Measurements from ENCODE around the gene EBP. TPM values are rescaled to one million over a fixed set of nuclear protein-coding genes. Genes with fewer than 3 reads are reported as not detected.

EBP gene
- 100 to 1,000 TPM; 380 to 399 TPM for total RNA-seq

DNA sequence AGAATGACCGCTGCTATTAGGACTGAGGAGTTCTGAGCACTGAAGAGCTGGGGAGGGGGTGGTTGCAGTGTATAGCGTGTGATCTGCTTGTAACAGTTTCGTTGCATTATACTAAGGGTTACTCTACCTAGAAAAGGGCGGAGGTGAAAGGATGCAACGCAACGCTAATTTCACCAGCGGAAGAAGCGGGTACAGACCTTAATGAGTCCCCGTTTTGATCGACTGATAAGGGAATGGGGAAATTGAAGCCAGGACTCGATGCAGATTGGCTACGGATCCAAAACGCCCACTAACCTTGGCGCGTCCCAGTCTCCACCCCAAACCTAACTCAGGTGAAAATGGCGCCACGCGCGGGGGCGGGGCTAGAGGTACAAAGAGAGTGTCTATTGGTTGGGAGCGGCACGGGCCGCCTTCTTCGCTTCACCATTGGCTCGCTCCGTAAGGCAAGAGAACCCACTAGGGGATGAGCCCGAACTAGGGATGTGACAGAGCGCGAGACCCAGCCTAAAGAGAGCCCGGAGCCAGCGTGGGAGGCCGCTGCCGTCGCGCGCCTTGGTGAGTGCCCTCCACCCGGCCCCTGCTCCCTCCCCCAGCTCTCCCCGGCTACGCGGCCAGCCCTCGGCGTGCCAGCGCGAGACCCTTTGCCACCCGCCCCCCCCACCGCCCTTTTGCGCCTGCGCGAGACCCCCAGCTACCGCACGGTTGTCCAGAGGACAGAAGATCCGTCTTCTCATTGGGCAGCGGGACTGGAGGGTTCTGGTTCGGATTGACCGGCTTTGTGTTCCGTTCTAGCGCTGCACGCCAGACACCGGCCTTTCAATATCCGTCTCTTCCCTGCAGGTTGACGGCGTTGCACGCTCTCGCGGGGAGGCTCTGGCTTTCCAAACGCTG lies at the start of gene EBP:
TSS of gene EBP (plus strand) at position 456 of the 891 bp plus-strand sequence. CDS start 1,964 bp downstream, outside the sequence.
- H3K27me3 Mint-ChIP-seq = peaks cover 0 to 4% of the 10 kb centered on the region in 2 donors
- H3K4me1 Mint-ChIP-seq (ENCODE audit: low read depth in 2 of 2) = peaks cover 20 to 22% of the 10 kb centered on the region in 2 donors
- H3K9me3 Mint-ChIP-seq = no peaks in the 10 kb centered on the region
- peak within 1 kb of the TSS; percentile 91 to 100 for H3K27ac Mint-ChIP-seq
- ATAC-seq (peak; percentile 95), DNase-seq (ENCODE audit: low spot score) (peak; percentile 95)
- H3K4me3 Mint-ChIP-seq = peak within 1 kb of the TSS; percentile 94
- peaks cover 8% of the 10 kb centered on the region for H3K36me3 Mint-ChIP-seq

DNA sequence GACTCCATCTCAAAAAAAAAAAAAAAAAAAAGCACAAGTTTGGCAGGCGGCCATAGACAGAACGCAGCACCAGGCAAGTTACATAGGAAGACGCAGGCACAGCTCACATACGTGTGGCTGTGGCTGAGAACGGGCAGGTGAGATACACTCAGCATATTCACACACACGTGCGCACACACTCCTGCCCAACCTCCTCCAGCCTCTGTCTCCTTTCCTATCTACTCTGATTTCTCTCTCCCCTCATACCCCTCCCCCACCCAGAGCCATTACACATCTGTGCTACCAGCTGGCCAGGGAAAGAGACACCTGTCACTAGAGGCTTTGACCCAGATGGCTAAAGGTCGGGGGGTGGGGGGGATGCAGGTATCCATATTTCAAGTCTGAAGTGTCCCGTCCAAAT lies 49.4 kb upstream of the EBP start:
- H3K9me3 Mint-ChIP-seq = no peaks in the 10 kb centered on the region
- H3K27me3 Mint-ChIP-seq = peaks cover 0 to 3% of the 10 kb centered on the region in 2 donors
- DNase-seq (ENCODE audit: low spot score) (no peak), ATAC-seq (no peak)
- H3K4me3 Mint-ChIP-seq = no peak overlapping the region
- peaks cover 8% of the 10 kb centered on the region for H3K36me3 Mint-ChIP-seq
- H3K4me1 Mint-ChIP-seq (ENCODE audit: low read depth in 2 of 2) = peaks cover 27 to 37% of the 10 kb centered on the region in 2 donors
- no peak overlapping the region for H3K27ac Mint-ChIP-seq

DNA sequence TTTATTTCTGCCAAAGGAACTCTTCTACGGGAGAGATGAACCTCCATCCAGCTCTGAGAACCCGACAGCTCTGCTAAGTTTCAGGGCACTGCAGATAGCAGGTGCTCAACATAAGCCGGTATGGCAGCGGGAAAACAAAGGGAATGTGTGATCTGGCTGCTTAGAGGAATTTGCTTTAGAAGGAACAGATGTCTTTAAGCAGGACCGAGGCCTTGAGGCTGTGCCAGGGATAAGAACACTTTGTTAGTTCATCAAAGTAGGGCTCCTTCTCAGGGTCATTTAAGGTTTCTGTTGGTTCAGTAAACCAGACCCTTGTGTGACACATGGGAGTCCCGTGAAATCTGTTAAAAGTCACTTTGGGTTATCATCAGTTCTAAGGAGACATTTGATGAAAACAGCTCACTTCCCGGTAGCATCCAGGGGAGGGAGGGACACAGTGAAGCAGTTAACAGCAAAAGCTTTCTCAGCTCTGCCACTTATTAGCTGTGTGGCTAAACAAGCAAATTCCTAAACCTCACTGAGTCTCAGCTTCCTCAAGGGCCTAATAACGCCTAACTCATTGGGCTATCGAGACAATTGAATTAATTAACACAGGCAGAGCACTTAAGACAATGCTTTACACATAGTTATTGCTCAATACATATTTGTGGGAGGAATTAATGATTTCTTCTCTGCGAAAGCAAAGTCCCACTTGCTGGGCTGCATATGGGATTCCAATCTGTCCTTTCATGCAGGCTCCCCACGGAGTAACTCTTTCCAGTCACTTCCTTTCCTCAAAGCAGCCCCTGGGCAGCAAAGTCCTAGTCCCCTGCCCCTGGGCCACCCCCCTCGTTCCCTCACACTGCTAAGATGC lies 48.5 kb upstream of the EBP start:
- no peak overlapping the region for H3K4me3 Mint-ChIP-seq
- DNase-seq (ENCODE audit: low spot score) (no peak), ATAC-seq (no peak)
- peaks cover 0 to 3% of the 10 kb centered on the region in 2 donors for H3K27me3 Mint-ChIP-seq
- no peaks in the 10 kb centered on the region for H3K9me3 Mint-ChIP-seq
- H3K4me1 Mint-ChIP-seq (ENCODE audit: low read depth in 2 of 2) = peaks cover 29 to 37% of the 10 kb centered on the region in 2 donors
- H3K36me3 Mint-ChIP-seq = peaks cover 10% of the 10 kb centered on the region
- no peak overlapping the region for H3K27ac Mint-ChIP-seq

GRCh38 chrX:48473704-48473990 lies 48.0 kb upstream of the EBP start:
- DNase-seq (ENCODE audit: low spot score) = no peak
- H3K9me3 Mint-ChIP-seq = no peaks in the 10 kb centered on the region
- peaks cover 10% of the 10 kb centered on the region for H3K36me3 Mint-ChIP-seq
- H3K27me3 Mint-ChIP-seq = peaks cover 0 to 5% of the 10 kb centered on the region in 2 donors
- H3K27ac Mint-ChIP-seq = no peak overlapping the region
- no peak for ATAC-seq
- H3K4me3 Mint-ChIP-seq = no peak overlapping the region
- H3K4me1 Mint-ChIP-seq (ENCODE audit: low read depth in 2 of 2) = peaks cover 29 to 37% of the 10 kb centered on the region in 2 donors

- Mint-ChIP-seq H3K9me3 (no peaks in the 10 kb centered on the region), H3K27ac (no peak overlapping the region), H3K27me3 (peaks cover 0 to 6% of the 10 kb centered on the region in 2 donors), H3K4me3 (no peak overlapping the region), H3K36me3 (peaks cover 10% of the 10 kb centered on the region), H3K4me1 (ENCODE audit: low read depth in 2 of 2) (peaks cover 29 to 37% of the 10 kb centered on the region in 2 donors)
- ATAC-seq (no peak), DNase-seq (ENCODE audit: low spot score) (no peak)
Observed at GRCh38 chrX:48474127-48474526, 47.5 kb upstream of the EBP start.

DNA sequence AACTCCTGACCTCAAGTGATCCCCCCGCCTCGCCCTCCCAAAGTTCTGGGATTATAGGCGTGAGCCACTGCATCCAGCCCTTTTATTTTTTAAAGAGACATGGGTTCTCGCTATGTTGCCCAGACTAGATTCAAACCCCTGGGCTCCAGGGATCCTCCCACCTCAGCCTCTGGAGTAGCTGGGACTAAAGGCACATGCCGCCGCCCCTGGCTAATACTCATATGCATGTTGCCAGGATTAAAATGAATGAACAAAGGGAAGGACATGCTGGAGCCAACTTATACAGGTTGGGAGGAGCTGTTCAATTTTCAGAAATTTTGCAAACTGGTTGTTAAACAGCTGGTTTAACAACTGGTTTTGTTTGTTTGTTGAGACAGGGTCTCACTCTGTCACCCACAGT lies 47.0 kb upstream of the EBP start:
- peaks cover 27 to 32% of the 10 kb centered on the region in 2 donors for H3K4me1 Mint-ChIP-seq (ENCODE audit: low read depth in 2 of 2)
- H3K4me3 Mint-ChIP-seq = peak overlapping the region; percentile 96
- no peaks in the 10 kb centered on the region for H3K9me3 Mint-ChIP-seq
- H3K27me3 Mint-ChIP-seq = peaks cover 0 to 4% of the 10 kb centered on the region in 2 donors
- ATAC-seq (no peak), DNase-seq (ENCODE audit: low spot score) (no peak)
- peaks cover 10% of the 10 kb centered on the region for H3K36me3 Mint-ChIP-seq
- no peak overlapping the region for H3K27ac Mint-ChIP-seq

- Mint-ChIP-seq H3K27me3 (peaks cover 0 to 3% of the 10 kb centered on the region in 2 donors), H3K36me3 (peaks cover 10% of the 10 kb centered on the region), H3K27ac (peak overlapping the region; percentile 90 to 94), H3K4me1 (ENCODE audit: low read depth in 2 of 2) (peaks cover 27 to 28% of the 10 kb centered on the region in 2 donors), H3K9me3 (no peaks in the 10 kb centered on the region), H3K4me3 (peak overlapping the region; percentile 96)
- ATAC-seq = no peak
- DNase-seq (ENCODE audit: low spot score) = no peak
Observed at GRCh38 chrX:48475296-48475695, 46.3 kb upstream of the EBP start.

GRCh38 chrX:48475774-48476577 lies 45.6 kb upstream of the EBP start, which contains the start of gene FTSJ1:
Gene FTSJ1 (plus strand): TSS chrX:48476199. CDS start chrX:48478048, 1,849 bp downstream.
- DNase-seq (ENCODE audit: low spot score) = peak; percentile 91
- peak within 1 kb of the TSS; percentile 96 for H3K4me3 Mint-ChIP-seq
- peak; percentile 96 to 97 for ATAC-seq
- H3K4me1 Mint-ChIP-seq (ENCODE audit: low read depth in 2 of 2) = peaks cover 27 to 34% of the 10 kb centered on the region in 2 donors
- H3K27me3 Mint-ChIP-seq = peaks cover 0 to 3% of the 10 kb centered on the region in 2 donors
- H3K36me3 Mint-ChIP-seq = peaks cover 10% of the 10 kb centered on the region
- H3K9me3 Mint-ChIP-seq = no peaks in the 10 kb centered on the region
- peak within 1 kb of the TSS; percentile 90 to 94 for H3K27ac Mint-ChIP-seq

DNA sequence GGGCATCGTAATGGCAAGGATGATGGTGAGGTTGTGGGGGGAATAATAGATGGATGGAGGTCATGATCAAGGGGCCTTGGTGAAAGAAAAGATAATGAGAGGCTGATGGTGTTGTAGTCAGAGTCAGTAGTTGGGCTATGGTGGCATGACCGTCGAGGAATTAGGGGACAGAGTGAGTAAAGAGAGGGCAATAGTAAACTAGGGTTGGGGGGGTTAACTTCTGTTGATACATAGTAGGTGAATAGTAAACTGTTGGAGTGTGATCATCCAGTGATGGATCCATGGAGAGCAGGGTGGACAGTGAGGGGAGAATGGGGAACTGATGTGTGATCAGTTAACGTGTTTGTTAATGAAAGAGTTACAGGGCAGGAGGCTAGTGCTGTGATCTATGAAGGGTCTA lies 44.7 kb upstream of the EBP start:
- H3K27ac Mint-ChIP-seq = peak overlapping the region; percentile 90 to 94
- no peak for ATAC-seq
- peaks cover 10% of the 10 kb centered on the region for H3K36me3 Mint-ChIP-seq
- DNase-seq (ENCODE audit: low spot score) = no peak
- H3K27me3 Mint-ChIP-seq = peaks cover 0 to 3% of the 10 kb centered on the region in 2 donors
- no peaks in the 10 kb centered on the region for H3K9me3 Mint-ChIP-seq
- peak overlapping the region; percentile 96 for H3K4me3 Mint-ChIP-seq
- H3K4me1 Mint-ChIP-seq (ENCODE audit: low read depth in 2 of 2) = peaks cover 22 to 34% of the 10 kb centered on the region in 2 donors

DNA sequence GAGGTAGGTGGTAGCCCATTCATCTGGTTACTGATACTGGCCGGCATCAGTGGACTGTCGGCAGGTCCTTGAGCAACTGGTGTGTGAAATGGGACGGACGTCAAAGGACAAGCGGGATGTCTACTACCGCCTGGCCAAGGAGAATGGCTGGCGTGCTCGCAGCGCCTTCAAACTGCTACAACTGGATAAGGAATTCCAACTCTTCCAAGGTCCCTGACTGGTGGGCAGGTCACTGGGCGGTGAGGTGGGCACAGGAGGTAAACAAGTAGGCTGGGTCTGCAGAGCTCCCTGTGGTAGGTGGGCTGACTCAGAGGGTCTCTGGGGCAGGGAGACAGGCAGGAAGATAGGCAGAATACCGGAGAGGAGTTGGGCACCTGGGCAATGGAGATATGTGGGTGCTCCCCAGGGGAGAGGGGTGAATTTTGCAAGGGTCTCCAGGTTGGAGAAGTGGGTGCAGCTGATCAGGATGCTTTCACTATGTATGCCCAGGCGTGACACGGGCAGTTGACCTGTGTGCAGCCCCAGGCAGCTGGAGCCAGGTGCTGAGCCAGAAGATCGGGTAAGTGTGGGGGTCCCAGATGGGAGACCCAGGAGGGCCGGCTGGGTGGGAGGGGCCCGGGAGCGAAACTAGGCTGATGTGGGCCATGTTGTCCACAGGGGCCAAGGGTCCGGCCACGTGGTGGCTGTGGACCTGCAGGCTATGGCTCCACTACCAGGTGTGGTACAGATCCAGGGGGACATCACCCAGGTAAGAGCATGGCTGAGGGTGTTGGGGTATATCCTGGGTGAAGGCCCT lies 43.5 kb upstream of the EBP start:
- H3K4me1 Mint-ChIP-seq (ENCODE audit: low read depth in 2 of 2) = peaks cover 22 to 34% of the 10 kb centered on the region in 2 donors
- H3K27me3 Mint-ChIP-seq = peaks cover 0 to 3% of the 10 kb centered on the region in 2 donors
- no peaks in the 10 kb centered on the region for H3K9me3 Mint-ChIP-seq
- H3K27ac Mint-ChIP-seq = peak overlapping the region; percentile 90 to 94
- peak overlapping the region; percentile 96 for H3K4me3 Mint-ChIP-seq
- peaks cover 10% of the 10 kb centered on the region for H3K36me3 Mint-ChIP-seq
- ATAC-seq (no peak), DNase-seq (ENCODE audit: low spot score) (no peak)

DNA sequence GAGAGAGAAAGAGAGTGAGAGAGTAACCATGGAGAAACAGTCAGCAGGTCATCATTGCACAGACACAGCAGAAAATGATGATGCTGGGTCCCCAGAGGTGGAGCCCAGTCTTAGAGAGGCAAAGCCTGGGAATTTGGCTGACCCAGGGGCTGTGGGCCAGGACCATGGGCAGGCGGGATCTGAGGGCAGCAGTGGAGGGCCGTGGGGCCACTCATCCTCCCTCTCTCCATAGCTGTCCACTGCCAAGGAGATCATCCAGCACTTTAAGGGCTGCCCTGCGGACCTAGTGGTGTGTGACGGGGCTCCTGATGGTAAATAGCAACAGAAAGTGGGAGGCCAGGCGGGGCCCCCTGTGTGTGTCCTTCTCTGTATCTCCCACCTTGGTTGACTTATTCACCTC lies 42.8 kb upstream of the EBP start:
- Mint-ChIP-seq H3K9me3 (no peaks in the 10 kb centered on the region), H3K36me3 (peaks cover 10% of the 10 kb centered on the region), H3K27me3 (peaks cover 0 to 3% of the 10 kb centered on the region in 2 donors), H3K27ac (no peak overlapping the region), H3K4me3 (peak overlapping the region; percentile 21), H3K4me1 (ENCODE audit: low read depth in 2 of 2) (peaks cover 22 to 34% of the 10 kb centered on the region in 2 donors)
- ATAC-seq (no peak), DNase-seq (ENCODE audit: low spot score) (no peak)

DNA sequence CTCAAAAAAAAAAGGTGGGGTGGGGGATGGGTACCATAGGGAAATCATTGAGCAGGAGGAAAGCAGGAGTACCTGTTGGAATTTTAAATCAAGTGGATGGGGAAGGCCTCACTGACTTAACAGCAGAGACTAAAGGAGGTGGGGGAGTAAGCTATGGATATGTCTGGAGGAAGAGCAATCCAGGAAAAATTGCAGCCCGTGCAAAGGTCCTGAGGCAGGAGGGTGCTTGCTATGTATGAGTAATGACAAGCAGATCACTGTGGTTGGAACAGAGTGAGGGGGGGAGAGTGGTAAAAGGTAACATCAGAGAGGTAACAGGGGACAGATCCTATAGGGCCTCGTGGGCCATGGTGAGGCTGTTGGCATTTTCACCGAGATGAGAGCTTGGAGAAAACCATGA lies 41.5 kb upstream of the EBP start:
- H3K36me3 Mint-ChIP-seq = peaks cover 10% of the 10 kb centered on the region
- H3K27me3 Mint-ChIP-seq = peaks cover 0 to 3% of the 10 kb centered on the region in 2 donors
- no peaks in the 10 kb centered on the region for H3K9me3 Mint-ChIP-seq
- H3K4me1 Mint-ChIP-seq (ENCODE audit: low read depth in 2 of 2) = peaks cover 20 to 31% of the 10 kb centered on the region in 2 donors
- DNase-seq (ENCODE audit: low spot score) (no peak), ATAC-seq (no peak)
- H3K27ac Mint-ChIP-seq = peak overlapping the region; percentile 6 to 49
- H3K4me3 Mint-ChIP-seq = no peak overlapping the region

Data from natural killer cell treated with Interleukin-12 subunit alpha and Interleukin-12 subunit beta and Interleukin-15 and Interleukin-18, amount 100 ng/mL, for 72 hours (primary cell).